CD14-positive monocyte (primary cell): ENCODE data around the gene RACK1. TPM values are rescaled to one million over a fixed set of nuclear protein-coding genes. Genes with fewer than 3 reads are reported as not detected.
"Not testable (repeated sequence)": the region's sequence is repeated elsewhere in the genome, so short reads cannot be mapped to it uniquely, and the experiment has no call there.

Experiments used
- DNase-seq, 3 donors: peaks; one replicate each; pipeline ENCODE4 v3.0.0-alpha.2; 2011 to 2022
- H2AFZ ChIP-seq: 2 replicates; pipeline ENCODE4 v1.6.0; 2012; ENCODE audit warnings: mild to moderate bottlenecking, low read depth, low read length, inconsistent platforms; ENCODE audit not compliant: insufficient read depth, poor library complexity, severe bottlenecking
- H3K27ac ChIP-seq, 2 donors: 1 replicate in 1 of 2; 2 replicates in 1 of 2; pipeline ENCODE4 v1.5.1; 2012 to 2013; ENCODE audit warnings: low read length in 2 of 2, control low read depth in 1 of 2, inconsistent platforms in 1 of 2, low read depth in 1 of 2, mild to moderate bottlenecking in 1 of 2
- H3K27me3 ChIP-seq, 2 donors: one replicate each; pipeline versions ENCODE4 v1.6.0 to v1.6.1; 2011 to 2013; ENCODE audit warnings: low read length in 2 of 2; ENCODE audit not compliant: control insufficient read depth in 2 of 2, insufficient read depth in 2 of 2
- H3K36me3 ChIP-seq, 2 donors: replicated peaks in 1 of 2; 1 replicate in 1 of 2; 2 replicates in 1 of 2; pipeline versions ENCODE4 v1.5.1 to v1.6.1; 2012 to 2013; ENCODE audit warnings: low read length in 2 of 2, control low read depth in 1 of 2, inconsistent platforms in 1 of 2, mild to moderate bottlenecking in 1 of 2; ENCODE audit not compliant: insufficient read depth in 2 of 2, control insufficient read depth in 1 of 2
- H3K4me1 ChIP-seq, 2 donors: 1 replicate in 1 of 2; 2 replicates in 1 of 2; pipeline versions ENCODE4 v1.5.1 to v1.6.1; 2012 to 2013; ENCODE audit warnings: low read length in 2 of 2, control low read depth in 1 of 2, inconsistent platforms in 1 of 2, mild to moderate bottlenecking in 1 of 2, moderate library complexity in 1 of 2; ENCODE audit not compliant: insufficient read depth in 2 of 2, control insufficient read depth in 1 of 2
- H3K4me2 ChIP-seq: replicated peaks from 2 replicates; pipeline ENCODE3; 2012; ENCODE audit warnings: low read length, moderate library complexity, mild to moderate bottlenecking; ENCODE audit not compliant: poor library complexity, severe bottlenecking; ENCODE audit errors: extremely low read depth
- H3K4me3 ChIP-seq, 3 experiments: fragments of 200-600 bp in 1 of 3; sonication (generic) in 1 of 3; replicated peaks in 1 of 3; 1 replicate in 2 of 3; 2 replicates in 1 of 3; pipeline ENCODE4 v1.5.1; 2011 to 2013; ENCODE audit warnings: low read length in 3 of 3, mild to moderate bottlenecking in 3 of 3, control low read depth in 2 of 3, low read depth in 2 of 3, inconsistent platforms in 1 of 3, moderate library complexity in 1 of 3
- H3K79me2 ChIP-seq: 2 replicates; pipeline ENCODE4 v1.6.0; 2012; ENCODE audit warnings: mild to moderate bottlenecking, control low read depth, inconsistent platforms, low read length, moderate library complexity; ENCODE audit not compliant: insufficient read depth
- H3K9ac ChIP-seq: 2 replicates; pipeline ENCODE4 v1.6.0; 2017; ENCODE audit warnings: low read length, mild to moderate bottlenecking; ENCODE audit not compliant: insufficient read depth, poor library complexity, severe bottlenecking
- H3K9me3 ChIP-seq, 2 donors: replicated peaks in 1 of 2; 1 replicate in 1 of 2; 2 replicates in 1 of 2; pipeline versions ENCODE4 v1.5.1 to v1.6.1; 2012 to 2013; ENCODE audit warnings: low read length in 2 of 2, control low read depth in 1 of 2; ENCODE audit not compliant: control insufficient read depth in 1 of 2, insufficient read depth in 1 of 2
- H4K20me1 ChIP-seq: 2 replicates; pipeline ENCODE4 v1.6.0; 2012; ENCODE audit warnings: mild to moderate bottlenecking, low read length, control low read depth, moderate library complexity; ENCODE audit not compliant: insufficient read depth
- H3K27ac Mint-ChIP-seq, 7 donors: one replicate each; pipeline ENCODE4 v1.8.0; 2020; ENCODE audit warnings: mild to moderate bottlenecking in 7 of 7, mixed read lengths in 7 of 7, moderate library complexity in 6 of 7, inconsistent platforms in 2 of 7
- H3K27me3 Mint-ChIP-seq, 3 donors: one replicate each; pipeline ENCODE4 v1.8.0; 2021 to 2022; ENCODE audit warnings: low read depth in 3 of 3, mild to moderate bottlenecking in 3 of 3, mixed read lengths in 3 of 3, moderate library complexity in 3 of 3, inconsistent platforms in 1 of 3
- H3K36me3 Mint-ChIP-seq, 2 donors: one replicate each; pipeline ENCODE4 v1.8.0; 2020; ENCODE audit warnings: mixed read lengths in 2 of 2, inconsistent platforms in 1 of 2, mild to moderate bottlenecking in 1 of 2
- H3K4me1 Mint-ChIP-seq: one replicate; pipeline ENCODE4 v1.8.0; 2020; ENCODE audit warnings: mild to moderate bottlenecking, mixed read lengths
- H3K4me3 Mint-ChIP-seq, 2 donors: one replicate each; pipeline ENCODE4 v1.8.0; 2020; ENCODE audit warnings: mild to moderate bottlenecking in 2 of 2, mixed read lengths in 2 of 2, moderate library complexity in 1 of 2
- H3K9me3 Mint-ChIP-seq, 7 donors: one replicate each; pipeline ENCODE4 v1.8.0; 2020 to 2022; ENCODE audit warnings: mixed read lengths in 7 of 7, mild to moderate bottlenecking in 6 of 7, moderate library complexity in 6 of 7, inconsistent platforms in 2 of 7
- WGBS: methylation state at CpG from one replicate; pipeline ENCODE4 v1.1.5; 2013; ENCODE audit warnings: missing lambda C conversion rate; ENCODE audit not compliant: insufficient coverage; 5-methylcytosine and 5-hydroxymethylcytosine counted together
- intact Hi-C, 2 donors: fragments of 100-400 bp; cut with micrococcal nuclease; formaldehyde crosslinking; loops; one replicate each; pipeline versions ENCODE4 v1.15.0 to v1.15.1; 2023
- polyA plus RNA-seq, 3 donors: library from polyadenylated mRNA; depleted of rRNA in 1 of 3; unstranded in 2 of 3; stranded (reverse) in 1 of 3; fragments of 300-500 nt in 2 of 3; fragments of >200 nt in 1 of 3; fragmentation: Illumina TruSeq in 2 of 3; gene quantifications; 1 replicate in 2 of 3; 2 replicates in 1 of 3; pipeline ENCODE4 v1.2.3, GENCODE V29; 2012 to 2021
- TF ChIP-seq, protein P1 (sequence below): fragments of 200-600 bp; IDR thresholded peaks from one replicate; pipeline ENCODE4 v1.8.0; 2022; ENCODE audit warnings: antibody characterized with exemption, mild to moderate bottlenecking

RACK1 gene
- polyA plus RNA-seq, 3 donors: 1,150 to 2,356 (median 1,195) TPM

DNA sequence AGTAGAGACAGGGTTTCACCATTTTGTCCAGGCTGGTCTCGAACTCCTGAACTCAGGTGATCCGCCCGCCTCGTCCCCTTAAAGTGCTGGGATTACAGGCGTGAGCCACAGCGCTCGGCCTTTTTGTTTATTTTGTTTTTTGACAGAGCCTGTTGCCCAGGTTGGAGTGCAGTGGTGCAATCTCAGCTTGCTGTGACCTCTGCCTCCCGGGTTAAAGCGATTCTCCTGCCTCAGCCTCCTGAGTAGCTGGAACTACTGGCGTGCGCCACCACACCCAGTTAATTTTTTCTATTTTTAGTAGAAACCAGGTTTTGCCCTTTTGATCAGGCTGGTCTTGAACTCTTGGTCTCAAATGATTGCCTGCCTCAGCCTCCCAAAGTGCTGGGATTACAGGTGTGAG lies 33.6 kb downstream of the RACK1 start:
- H3K9me3 Mint-ChIP-seq: peaks cover 0 to 16% (median 7%) of the 10 kb centered on the region in 7 donors
- peak overlapping the region in 1 of 2 donors; percentile 35 for H3K4me3 Mint-ChIP-seq
- H3K9me3 ChIP-seq, H3K27ac ChIP-seq, H4K20me1 ChIP-seq, H3K4me3 ChIP-seq, H3K79me2 ChIP-seq, DNase-seq, H3K9ac ChIP-seq, H3K36me3 ChIP-seq, H3K4me2 ChIP-seq, H3K27ac Mint-ChIP-seq, intact Hi-C loops, H2AFZ ChIP-seq: not testable (repeated sequence)
- 100% methylated on average over 8 of the region's 11 CpGs for WGBS
- H3K36me3 Mint-ChIP-seq: peaks cover 8 to 13% of the 10 kb centered on the region in 2 donors
- H3K4me1 ChIP-seq: peaks cover 26 to 27% of the 10 kb centered on the region in 2 donors
- peaks cover 28% of the 10 kb centered on the region for H3K4me1 Mint-ChIP-seq
- H3K27me3 Mint-ChIP-seq: peaks cover 31 to 35% (median 34%) of the 10 kb centered on the region in 3 donors
- H3K27me3 ChIP-seq: peaks cover 6 to 36% of the 10 kb centered on the region in 2 donors

DNA sequence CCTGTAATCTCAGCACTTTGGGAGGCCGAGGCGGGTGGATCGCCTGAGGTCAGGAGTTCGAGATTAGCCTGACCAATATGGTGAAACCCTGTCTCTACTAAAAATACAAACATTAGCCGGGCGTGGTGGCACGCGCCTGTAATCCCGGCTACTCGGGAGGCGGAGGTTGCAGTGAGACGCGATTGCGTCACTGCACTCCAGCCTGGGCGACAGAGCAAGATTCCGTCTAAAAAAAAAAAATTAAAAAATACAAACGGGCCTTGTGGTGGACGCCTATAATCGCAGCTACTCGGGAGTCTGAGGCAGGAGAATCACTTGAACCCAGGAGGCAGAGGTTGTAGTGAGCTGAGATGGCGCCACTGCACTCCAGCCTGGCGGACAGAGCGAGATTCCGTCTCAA lies 34.7 kb downstream of the RACK1 start:
- peaks cover 34 to 38% (median 36%) of the 10 kb centered on the region in 3 donors for H3K27me3 Mint-ChIP-seq
- H3K4me3 ChIP-seq, H4K20me1 ChIP-seq, H3K27ac ChIP-seq, intact Hi-C loops, H3K4me3 Mint-ChIP-seq, H2AFZ ChIP-seq, H3K9ac ChIP-seq, H3K9me3 ChIP-seq, H3K27ac Mint-ChIP-seq, H3K36me3 ChIP-seq, H3K79me2 ChIP-seq, H3K4me2 ChIP-seq, DNase-seq: not testable (repeated sequence)
- Histone ChIP-seq H3K27me3 (peaks cover 6 to 33% of the 10 kb centered on the region in 2 donors), H3K4me1 (peaks cover 30 to 38% of the 10 kb centered on the region in 2 donors)
- H3K4me1 Mint-ChIP-seq: peaks cover 33% of the 10 kb centered on the region
- peaks cover 0 to 16% (median 7%) of the 10 kb centered on the region in 7 donors for H3K9me3 Mint-ChIP-seq
- WGBS: 95% methylated on average over 14 of the region's 24 CpGs
- peaks cover 8 to 13% of the 10 kb centered on the region in 2 donors for H3K36me3 Mint-ChIP-seq

DNA sequence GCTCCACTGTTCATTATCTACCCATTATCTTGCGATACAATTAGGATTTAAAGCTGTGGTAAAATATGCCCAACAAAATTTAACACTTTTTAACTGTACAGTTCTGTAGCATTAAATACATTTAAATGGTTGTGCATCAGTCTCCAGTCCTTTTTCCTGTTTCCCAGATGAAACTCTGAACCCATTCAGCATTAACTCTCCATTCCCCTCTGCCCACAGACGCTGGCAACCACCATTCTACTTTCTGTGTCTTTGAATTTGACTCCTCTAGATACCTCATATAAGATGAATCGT lies 35.8 kb downstream of the RACK1 start:
- Histone ChIP-seq H3K27me3 (peaks cover 6 to 30% of the 10 kb centered on the region in 2 donors), H3K36me3 (no peaks in the 10 kb centered on the region), H3K4me3 (peak overlapping the region in 1 of 3 experiments; percentile 81), H2AFZ (no peak overlapping the region), H3K4me1 (peaks cover 41 to 49% of the 10 kb centered on the region in 2 donors), H3K27ac (no peak overlapping the region), H3K4me2 (peak overlapping the region; percentile 93), H3K79me2 (no peaks in the 10 kb centered on the region), H3K9me3 (no peaks in the 10 kb centered on the region), H3K9ac (no peak overlapping the region), H4K20me1 (no peaks in the 10 kb centered on the region)
- intact Hi-C loops: no loop called here
- no peak for DNase-seq
- peaks cover 44% of the 10 kb centered on the region for H3K4me1 Mint-ChIP-seq
- peaks cover 0 to 16% (median 7%) of the 10 kb centered on the region in 7 donors for H3K9me3 Mint-ChIP-seq
- H3K27ac Mint-ChIP-seq: no peak overlapping the region
- WGBS: 0% methylated on average over 1 of the region's 3 CpGs
- H3K4me3 Mint-ChIP-seq: peak overlapping the region; percentile 92 to 99
- H3K27me3 Mint-ChIP-seq: peaks cover 30 to 36% (median 31%) of the 10 kb centered on the region in 3 donors
- peaks cover 8 to 13% of the 10 kb centered on the region in 2 donors for H3K36me3 Mint-ChIP-seq
- TF ChIP-seq, protein P1, sequence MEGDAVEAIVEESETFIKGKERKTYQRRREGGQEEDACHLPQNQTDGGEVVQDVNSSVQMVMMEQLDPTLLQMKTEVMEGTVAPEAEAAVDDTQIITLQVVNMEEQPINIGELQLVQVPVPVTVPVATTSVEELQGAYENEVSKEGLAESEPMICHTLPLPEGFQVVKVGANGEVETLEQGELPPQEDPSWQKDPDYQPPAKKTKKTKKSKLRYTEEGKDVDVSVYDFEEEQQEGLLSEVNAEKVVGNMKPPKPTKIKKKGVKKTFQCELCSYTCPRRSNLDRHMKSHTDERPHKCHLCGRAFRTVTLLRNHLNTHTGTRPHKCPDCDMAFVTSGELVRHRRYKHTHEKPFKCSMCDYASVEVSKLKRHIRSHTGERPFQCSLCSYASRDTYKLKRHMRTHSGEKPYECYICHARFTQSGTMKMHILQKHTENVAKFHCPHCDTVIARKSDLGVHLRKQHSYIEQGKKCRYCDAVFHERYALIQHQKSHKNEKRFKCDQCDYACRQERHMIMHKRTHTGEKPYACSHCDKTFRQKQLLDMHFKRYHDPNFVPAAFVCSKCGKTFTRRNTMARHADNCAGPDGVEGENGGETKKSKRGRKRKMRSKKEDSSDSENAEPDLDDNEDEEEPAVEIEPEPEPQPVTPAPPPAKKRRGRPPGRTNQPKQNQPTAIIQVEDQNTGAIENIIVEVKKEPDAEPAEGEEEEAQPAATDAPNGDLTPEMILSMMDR: no peak
